Stimulated activated CD4-positive, alpha-beta T cell treated with anti-CD3 and anti-CD28 coated beads, Interleukin-4, amount 100 ng/mL, for 24 hours (primary cell): ENCODE data around the gene IQCC.
"Not testable (repeated sequence)": the region's sequence is repeated elsewhere in the genome, so short reads cannot be mapped to it uniquely, and the experiment has no call there.

Source experiments
- DNase-seq: peaks from one replicate; pipeline ENCODE4 v3.0.0-alpha.2; 2020

IQCC gene

GRCh38 chr1:32205401-32206370, at the start of gene IQCC:
Gene IQCC (plus strand): TSS chr1:32205671. CDS start chr1:32205682, 11 bp downstream.
- peak; percentile 85 for DNase-seq

- no peak for DNase-seq
These were observed 46.3 kb upstream of the IQCC start for GRCh38 chr1:32159189-32159588.

GRCh38 chr1:32163405-32163804, 42.1 kb upstream of the IQCC start:
- no peak for DNase-seq

- DNase-seq, result not testable (repeated sequence)
These were observed 39.8 kb upstream of the IQCC start for GRCh38 chr1:32165633-32166032.

GRCh38 chr1:32170991-32171390, 34.5 kb upstream of the IQCC start:
- no peak for DNase-seq

- DNase-seq, result no peak
These were observed 32.7 kb upstream of the IQCC start for GRCh38 chr1:32172621-32173245.

- DNase-seq, result no peak
These were observed 26.9 kb upstream of the IQCC start for GRCh38 chr1:32178380-32179192.

- DNase-seq, result no peak
These were observed 26.4 kb upstream of the IQCC start for GRCh38 chr1:32179193-32179442.

- DNase-seq, result peak; percentile 91
These were observed 25.9 kb upstream of the IQCC start, which contains the start of gene TXLNA for GRCh38 chr1:32179443-32180185. Gene TXLNA (plus strand): TSS chr1:32179675. CDS start chr1:32180346, 671 bp downstream.

- DNase-seq, result peak; percentile 46
These were observed 25.0 kb upstream of the IQCC start for GRCh38 chr1:32180186-32181060.

GRCh38 chr1:32181065-32181464, 24.4 kb upstream of the IQCC start:
- DNase-seq, result no peak

- DNase-seq, result no peak
These were observed 23.9 kb upstream of the IQCC start for GRCh38 chr1:32181563-32181962.

GRCh38 chr1:32182060-32182459, 23.4 kb upstream of the IQCC start:
- no peak for DNase-seq

- DNase-seq, result no peak
These were observed 20.8 kb upstream of the IQCC start for GRCh38 chr1:32184650-32185049.

GRCh38 chr1:32186077-32186476, 19.4 kb upstream of the IQCC start:
- DNase-seq, result no peak

GRCh38 chr1:32186491-32186890, 19.0 kb upstream of the IQCC start:
- no peak for DNase-seq

GRCh38 chr1:32187850-32188249, 17.6 kb upstream of the IQCC start:
- DNase-seq, result no peak

- DNase-seq, result no peak
These were observed 13.1 kb upstream of the IQCC start for GRCh38 chr1:32192220-32192948.

- DNase-seq, result no peak
These were observed 10.5 kb upstream of the IQCC start for GRCh38 chr1:32194984-32195383.

GRCh38 chr1:32195531-32195930, 9.9 kb upstream of the IQCC start:
- DNase-seq, result no peak
